Esophagus muscularis mucosa (tissue), 4 donors: Measurements from ENCODE around the gene PTPRT. TPM values are rescaled to one million over a fixed set of nuclear protein-coding genes. Genes with fewer than 3 reads are reported as not detected.
"Not testable (repeated sequence)": the region's sequence is repeated elsewhere in the genome, so short reads cannot be mapped to it uniquely, and the experiment has no call there.

ENCODE experiments used
- DNase-seq: peaks from one replicate; pipeline ENCODE4 v3.0.0-alpha.2; 2017; ENCODE audit errors: extremely low spot score
- H3K27ac ChIP-seq, 4 donors: fragments of 200-600 bp; sonication (generic); replicated peaks in 1 of 4; 1 replicate in 3 of 4; 2 replicates in 1 of 4; pipeline ENCODE4 v1.5.1; 2016 to 2019; ENCODE audit warnings: mild to moderate bottlenecking in 1 of 4
- H3K27me3 ChIP-seq, 4 donors: fragments of 200-600 bp; sonication (generic); one replicate each; pipeline versions ENCODE4 v1.5.1 to v1.6.0; 2016 to 2019
- H3K36me3 ChIP-seq, 4 donors: fragments of 200-600 bp; sonication (generic); one replicate each; pipeline ENCODE4 v1.5.1; 2016 to 2019
- H3K4me1 ChIP-seq, 4 donors: fragments of 200-600 bp; sonication (generic); one replicate each; pipeline ENCODE4 v1.5.1; 2016 to 2019
- H3K4me3 ChIP-seq, 4 donors: fragments of 200-600 bp; sonication (generic); 1 replicate in 2 of 4; 2 replicates in 2 of 4; pipeline ENCODE4 v1.5.1; 2016 to 2019; ENCODE audit warnings: mild to moderate bottlenecking in 4 of 4, moderate library complexity in 1 of 4
- H3K9me3 ChIP-seq, 4 donors: fragments of 200-600 bp; sonication (generic); 1 replicate in 3 of 4; 2 replicates in 1 of 4; pipeline ENCODE4 v1.5.1; 2016 to 2019
- EP300 ChIP-seq: sonication (generic); formaldehyde crosslinking; IDR thresholded peaks from one replicate; pipeline ENCODE4 v1.6.1; 2017; ENCODE audit warnings: antibody characterized with exemption
- POLR2A ChIP-seq: fragments of 450-650 bp; IDR thresholded peaks from one replicate; pipeline ENCODE4 v1.6.1; 2017; ENCODE audit warnings: antibody characterized with exemption, moderate library complexity, mild to moderate bottlenecking, low read depth
- POLR2AphosphoS5 ChIP-seq, 2 donors: sonication (generic); formaldehyde crosslinking; IDR thresholded peaks; one replicate each; pipeline ENCODE4 v1.6.1; 2017; ENCODE audit warnings: antibody characterized with exemption in 2 of 2
- WGBS: methylation state at CpG from one replicate; pipeline ENCODE4 v1.1.5; 2018; 5-methylcytosine and 5-hydroxymethylcytosine counted together
- intact Hi-C: fragments of 100-400 bp; cut with DNase I; formaldehyde crosslinking; loops from one replicate; pipeline ENCODE4 v1.15.1; 2023
- total RNA-seq, 4 donors: library from RNA; depleted of rRNA; stranded (reverse); fragments of >200 nt; gene quantifications; one replicate each; pipeline versions ENCODE4 v1.1.0 to v1.2.1, GENCODE V29; 2016
- TF ChIP-seq, protein P1 (sequence below), 3 experiments: fragments of 200-600 bp in 2 of 3; fragments of 450-650 bp in 1 of 3; sonication (generic) in 2 of 3; IDR thresholded peaks; one replicate each; pipeline ENCODE4 v1.5.1; 2017 to 2019; ENCODE audit warnings: antibody characterized with exemption in 3 of 3, mild to moderate bottlenecking in 2 of 3, moderate library complexity in 1 of 3

PTPRT gene
- total RNA-seq, 4 donors from 2014 or later: 0.06 to 0.39 TPM; not detected in 2

DNA sequence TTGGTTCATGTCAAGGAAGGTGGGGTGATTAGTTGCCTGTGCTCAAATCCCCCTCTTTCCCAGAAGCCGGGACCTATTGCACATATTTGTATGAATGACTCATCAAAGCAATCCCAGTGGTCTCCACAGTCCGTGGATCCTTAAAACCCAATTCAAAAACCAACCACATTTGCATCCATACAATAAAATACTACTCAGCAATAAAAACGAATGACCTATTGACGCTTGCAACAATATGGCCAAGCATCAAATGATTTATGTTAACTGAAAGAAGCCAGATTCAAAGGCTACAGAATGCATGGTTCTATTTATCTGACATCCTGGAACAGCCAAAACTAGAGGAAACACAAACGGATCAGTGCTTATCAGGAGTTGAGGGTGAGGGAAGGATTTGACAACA, 275.4 kb downstream of the PTPRT start:
- no peaks in the 10 kb centered on the region for H3K27me3 ChIP-seq
- no peaks in the 10 kb centered on the region for H3K9me3 ChIP-seq
- no peak for TF ChIP-seq EP300
- no peak for TF ChIP-seq POLR2A
- TF ChIP-seq, protein P1, sequence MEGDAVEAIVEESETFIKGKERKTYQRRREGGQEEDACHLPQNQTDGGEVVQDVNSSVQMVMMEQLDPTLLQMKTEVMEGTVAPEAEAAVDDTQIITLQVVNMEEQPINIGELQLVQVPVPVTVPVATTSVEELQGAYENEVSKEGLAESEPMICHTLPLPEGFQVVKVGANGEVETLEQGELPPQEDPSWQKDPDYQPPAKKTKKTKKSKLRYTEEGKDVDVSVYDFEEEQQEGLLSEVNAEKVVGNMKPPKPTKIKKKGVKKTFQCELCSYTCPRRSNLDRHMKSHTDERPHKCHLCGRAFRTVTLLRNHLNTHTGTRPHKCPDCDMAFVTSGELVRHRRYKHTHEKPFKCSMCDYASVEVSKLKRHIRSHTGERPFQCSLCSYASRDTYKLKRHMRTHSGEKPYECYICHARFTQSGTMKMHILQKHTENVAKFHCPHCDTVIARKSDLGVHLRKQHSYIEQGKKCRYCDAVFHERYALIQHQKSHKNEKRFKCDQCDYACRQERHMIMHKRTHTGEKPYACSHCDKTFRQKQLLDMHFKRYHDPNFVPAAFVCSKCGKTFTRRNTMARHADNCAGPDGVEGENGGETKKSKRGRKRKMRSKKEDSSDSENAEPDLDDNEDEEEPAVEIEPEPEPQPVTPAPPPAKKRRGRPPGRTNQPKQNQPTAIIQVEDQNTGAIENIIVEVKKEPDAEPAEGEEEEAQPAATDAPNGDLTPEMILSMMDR (IDR thresholded peaks at IDR 0.05): no peak
- TF ChIP-seq POLR2AphosphoS5 (IDR thresholded peaks at IDR 0.05): no peak
- H3K4me1 ChIP-seq: no peaks in the 10 kb centered on the region
- H3K36me3 ChIP-seq: no peaks in the 10 kb centered on the region
- H3K27ac ChIP-seq: no peak overlapping the region
- intact Hi-C loops: no loop called here
- DNase-seq: no peak
- 68% methylated on average over 5 of the region's 5 CpGs for WGBS
- H3K4me3 ChIP-seq: no peak overlapping the region

GRCh38 chr20:42910808-42911207, 278.9 kb downstream of the PTPRT start:
- DNase-seq, H3K27me3 ChIP-seq, H3K9me3 ChIP-seq, intact Hi-C loops, H3K4me3 ChIP-seq, H3K36me3 ChIP-seq, H3K4me1 ChIP-seq, H3K27ac ChIP-seq: not testable (repeated sequence)
- 68% methylated on average over 2 of the region's 2 CpGs for WGBS

DNA sequence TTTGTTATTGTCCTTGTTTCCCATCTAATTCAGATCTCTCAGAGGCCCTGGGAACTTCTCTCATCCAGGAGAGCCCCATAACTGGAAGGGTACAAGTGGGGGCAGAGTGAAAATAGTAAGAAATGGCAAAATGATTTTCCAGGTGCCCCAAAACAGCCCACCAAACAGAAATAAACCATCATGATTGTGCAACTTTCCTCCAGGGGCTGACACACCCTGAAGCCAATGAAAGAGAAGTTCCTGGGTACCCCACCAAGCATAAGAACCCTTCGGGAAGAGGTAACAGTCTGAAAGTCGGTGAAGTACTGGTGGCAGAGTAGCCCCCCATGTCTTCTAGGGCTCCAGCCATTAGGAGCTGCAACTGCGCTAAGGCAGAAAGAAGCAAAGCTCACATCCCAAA, 282.0 kb downstream of the PTPRT start:
- no peak for DNase-seq
- H3K27ac ChIP-seq: no peak overlapping the region
- H3K4me1 ChIP-seq: no peaks in the 10 kb centered on the region
- TF ChIP-seq EP300 (no peak), POLR2AphosphoS5 (IDR thresholded peaks at IDR 0.05) (no peak), POLR2A (no peak)
- TF ChIP-seq, protein P1 (IDR thresholded peaks at IDR 0.05): no peak
- no peaks in the 10 kb centered on the region for H3K9me3 ChIP-seq
- H3K27me3 ChIP-seq: no peaks in the 10 kb centered on the region
- H3K36me3 ChIP-seq: no peaks in the 10 kb centered on the region
- intact Hi-C loops: no loop called here
- 95% methylated on average over 3 of the region's 3 CpGs for WGBS
- H3K4me3 ChIP-seq: no peak overlapping the region

DNA sequence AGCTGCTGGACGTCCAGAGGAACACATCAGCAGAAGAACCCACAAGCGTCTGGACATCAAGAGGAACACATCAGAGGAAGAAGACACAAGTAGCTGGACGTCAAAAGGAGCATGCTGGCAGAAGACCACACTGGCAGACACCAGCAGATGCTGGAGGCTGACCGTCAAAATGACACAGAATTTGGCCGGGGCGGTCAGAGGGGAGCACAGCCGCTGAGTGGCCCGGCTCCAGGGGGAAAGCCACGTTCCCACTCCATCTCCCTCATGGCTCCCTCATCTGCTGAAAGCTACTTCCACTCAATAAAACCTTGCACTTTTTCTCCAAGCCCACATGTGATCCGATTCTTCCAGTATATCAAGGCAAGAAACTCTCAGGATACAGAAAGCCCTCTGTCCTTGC, 283.6 kb downstream of the PTPRT start:
- intact Hi-C loops: no loop called here
- WGBS: 79% methylated on average over 10 of the region's 10 CpGs
- H3K4me1 ChIP-seq: peaks cover 0 to 6% (median 2%) of the 10 kb centered on the region in 4 donors
- no peak overlapping the region for H3K4me3 ChIP-seq
- H3K27ac ChIP-seq: no peak overlapping the region
- DNase-seq: no peak
- TF ChIP-seq POLR2A: no peak
- TF ChIP-seq, protein P1 (IDR thresholded peaks at IDR 0.05): no peak
- TF ChIP-seq POLR2AphosphoS5 (IDR thresholded peaks at IDR 0.05): no peak
- no peak for TF ChIP-seq EP300
- H3K36me3 ChIP-seq: no peaks in the 10 kb centered on the region
- no peaks in the 10 kb centered on the region for H3K27me3 ChIP-seq
- H3K9me3 ChIP-seq: no peaks in the 10 kb centered on the region

- no peak for TF ChIP-seq EP300
- TF ChIP-seq, protein P1 (IDR thresholded peaks at IDR 0.05): no peak
- no peak for TF ChIP-seq POLR2AphosphoS5 (IDR thresholded peaks at IDR 0.05)
- TF ChIP-seq POLR2A: no peak
- DNase-seq: no peak
- H3K27me3 ChIP-seq: no peaks in the 10 kb centered on the region
- H3K36me3 ChIP-seq: no peaks in the 10 kb centered on the region
- H3K9me3 ChIP-seq: no peaks in the 10 kb centered on the region
- H3K27ac ChIP-seq: no peak overlapping the region
- H3K4me3 ChIP-seq: no peak overlapping the region
- WGBS: 95% methylated on average over 3 of the region's 3 CpGs
- intact Hi-C loops: no loop called here
- H3K4me1 ChIP-seq: peaks cover 0 to 12% (median 2%) of the 10 kb centered on the region in 4 donors
Observed at GRCh38 chr20:42902509-42902908, 287.2 kb downstream of the PTPRT start.
